H9 (cell line): Measurements from ENCODE around the gene TCF7L1. TPM values are rescaled to one million over a fixed set of nuclear protein-coding genes. Genes with fewer than 3 reads are reported as not detected.

Source experiments
- DNase-seq: peaks from one replicate; pipeline ENCODE4 v3.0.0-alpha.2; 2017
- H2AFZ ChIP-seq: one replicate; pipeline ENCODE4 v1.6.1; 2013; ENCODE audit warnings: mild to moderate bottlenecking, low read length, control low read depth, moderate library complexity
- H2AK5ac ChIP-seq: 2 replicates; pipeline ENCODE4 v1.6.1; 2013; ENCODE audit warnings: low read length, control low read depth, mixed read lengths; ENCODE audit not compliant: insufficient read length
- H2BK120ac ChIP-seq: one replicate; pipeline ENCODE4 v1.6.1; 2013; ENCODE audit warnings: low read depth, mild to moderate bottlenecking, low read length, control low read depth, inconsistent platforms; ENCODE audit not compliant: poor library complexity, severe bottlenecking
- H2BK12ac ChIP-seq: 2 replicates; pipeline ENCODE4 v1.6.1; 2013; ENCODE audit warnings: low read length, control low read depth, mixed read lengths, low read depth; ENCODE audit not compliant: insufficient read length
- H2BK15ac ChIP-seq: 2 replicates; pipeline ENCODE4 v1.6.1; 2013; ENCODE audit warnings: low read depth, low read length, control low read depth
- H2BK20ac ChIP-seq: one replicate; pipeline ENCODE4 v1.6.1; 2013; ENCODE audit warnings: low read depth, mild to moderate bottlenecking, low read length, control low read depth, inconsistent platforms; ENCODE audit not compliant: poor library complexity, severe bottlenecking
- H2BK5ac ChIP-seq: 2 replicates; pipeline ENCODE4 v1.6.1; 2013; ENCODE audit warnings: low read length, control low read depth, mixed read lengths; ENCODE audit not compliant: insufficient read length
- H3K14ac ChIP-seq: 2 replicates; pipeline ENCODE4 v1.6.1; 2013; ENCODE audit warnings: low read length, control low read depth; ENCODE audit not compliant: insufficient read depth
- H3K18ac ChIP-seq: 2 replicates; pipeline ENCODE4 v1.6.1; 2013; ENCODE audit warnings: low read depth, mild to moderate bottlenecking, mixed read lengths, low read length, control low read depth; ENCODE audit not compliant: insufficient read length
- H3K23ac ChIP-seq: 2 replicates; pipeline ENCODE4 v1.6.1; 2013; ENCODE audit warnings: low read length, control low read depth, mixed read lengths, low read depth; ENCODE audit not compliant: insufficient read length
- H3K23me2 ChIP-seq: 2 replicates; pipeline ENCODE4 v1.6.1; 2013; ENCODE audit warnings: low read depth, mild to moderate bottlenecking, mixed read lengths, low read length, control low read depth; ENCODE audit not compliant: insufficient read length, poor library complexity, severe bottlenecking
- H3K27ac ChIP-seq: 2 replicates; pipeline ENCODE4 v1.5.1; 2013; ENCODE audit warnings: low read length, control low read depth, mixed read lengths, low read depth; ENCODE audit not compliant: insufficient read length
- H3K27me3 ChIP-seq: 2 replicates; pipeline ENCODE4 v1.6.1; 2013; ENCODE audit warnings: low read length, control low read depth, inconsistent platforms; ENCODE audit not compliant: insufficient read depth
- H3K4ac ChIP-seq: 2 replicates; pipeline ENCODE4 v1.6.1; 2013; ENCODE audit warnings: low read depth, mild to moderate bottlenecking, control low read depth, inconsistent platforms, low read length, moderate library complexity
- H3K4me1 ChIP-seq: 2 replicates; pipeline ENCODE4 v1.6.1; 2013; ENCODE audit warnings: low read length, control low read depth, inconsistent platforms; ENCODE audit not compliant: insufficient read depth
- H3K4me2 ChIP-seq: 2 replicates; pipeline ENCODE4 v1.6.1; 2013; ENCODE audit warnings: low read length, control low read depth, mixed read lengths; ENCODE audit not compliant: insufficient read length, insufficient read depth
- H3K56ac ChIP-seq: 2 replicates; pipeline ENCODE4 v1.6.1; 2013; ENCODE audit warnings: low read depth, mild to moderate bottlenecking, mixed read lengths, low read length, control low read depth; ENCODE audit not compliant: insufficient read length
- H3K79me1 ChIP-seq: 2 replicates; pipeline ENCODE4 v1.6.1; 2013; ENCODE audit warnings: low read depth, mild to moderate bottlenecking, moderate library complexity, low read length, control low read depth, inconsistent platforms; ENCODE audit not compliant: insufficient read depth, poor library complexity, severe bottlenecking
- H3K79me2 ChIP-seq: 2 replicates; pipeline ENCODE4 v1.6.1; 2013; ENCODE audit warnings: low read length, control low read depth, inconsistent platforms; ENCODE audit not compliant: insufficient read depth
- H3K9ac ChIP-seq: 2 replicates; pipeline ENCODE4 v1.6.1; 2013; ENCODE audit warnings: low read length, control low read depth, mixed read lengths; ENCODE audit not compliant: insufficient read length; ENCODE audit errors: extremely low read depth
- H3K9me3 ChIP-seq: one replicate; pipeline ENCODE4 v1.6.1; 2013; ENCODE audit warnings: low read depth, low read length, inconsistent platforms; ENCODE audit not compliant: control insufficient read depth
- H3T11ph ChIP-seq: one replicate; pipeline ENCODE4 v1.6.1; 2013; ENCODE audit warnings: mild to moderate bottlenecking, low read length, control low read depth, inconsistent platforms
- H4K20me1 ChIP-seq: one replicate; pipeline ENCODE4 v1.6.1; 2013; ENCODE audit not compliant: control insufficient read depth, insufficient read length, insufficient read depth
- H4K5ac ChIP-seq: 2 replicates; pipeline ENCODE4 v1.6.1; 2013; ENCODE audit warnings: low read depth, mild to moderate bottlenecking, mixed read lengths, low read length, control low read depth; ENCODE audit not compliant: insufficient read length
- H4K8ac ChIP-seq: replicated peaks from 2 replicates; pipeline ENCODE4 v1.6.1; 2013; ENCODE audit warnings: low read length, control low read depth, mixed read lengths, low read depth; ENCODE audit not compliant: insufficient read length
- H4K91ac ChIP-seq: 2 replicates; pipeline ENCODE4 v1.6.1; 2013; ENCODE audit warnings: low read depth, mild to moderate bottlenecking, moderate library complexity, mixed read lengths, low read length, control low read depth; ENCODE audit not compliant: insufficient read length
- H3K27ac Mint-ChIP-seq, 3 experiments: 2 replicates in 2 of 3; 3 replicates in 1 of 3; pipeline ENCODE4 v1.8.0; 2020 to 2021; ENCODE audit warnings: mixed read lengths in 3 of 3, mild to moderate bottlenecking in 1 of 3, moderate library complexity in 1 of 3
- H3K27me3 Mint-ChIP-seq: 2 replicates; pipeline ENCODE4 v1.8.0; 2021; ENCODE audit warnings: low read depth, mild to moderate bottlenecking, moderate library complexity, mixed read lengths
- H3K36me3 Mint-ChIP-seq, 3 experiments: 2 replicates in 2 of 3; 3 replicates in 1 of 3; pipeline ENCODE4 v1.8.0; 2020 to 2021; ENCODE audit warnings: low read depth in 3 of 3, mixed read lengths in 3 of 3; ENCODE audit not compliant: insufficient read depth in 1 of 3
- H3K4me1 Mint-ChIP-seq, 2 experiments: 2 replicates each; pipeline ENCODE4 v1.8.0; 2020; ENCODE audit warnings: mixed read lengths in 2 of 2
- H3K4me3 Mint-ChIP-seq, 2 experiments: 2 replicates in 1 of 2; 3 replicates in 1 of 2; pipeline ENCODE4 v1.8.0; 2020 to 2021; ENCODE audit warnings: mild to moderate bottlenecking in 2 of 2, mixed read lengths in 2 of 2, moderate library complexity in 1 of 2
- H3K9me3 Mint-ChIP-seq, 2 experiments: 2 replicates in 1 of 2; 3 replicates in 1 of 2; pipeline ENCODE4 v1.8.0; 2020; ENCODE audit warnings: mild to moderate bottlenecking in 2 of 2, mixed read lengths in 2 of 2, moderate library complexity in 1 of 2
- WGBS: extraction: QIAGEN DNeasy Blood & Tissue Kit; methylation state at CpG from one replicate; pipeline ENCODE4 v1.1.7; 2013; ENCODE audit warnings: missing lambda C conversion rate, low lambda C conversion rate, mixed read lengths; ENCODE audit not compliant: insufficient read length; ENCODE audit errors: extremely low coverage; 5-methylcytosine and 5-hydroxymethylcytosine counted together
- total RNA-seq: library from RNA; stranded (reverse); gene quantifications from 2 replicates; pipeline ENCODE4 v1.2.1, GENCODE V29; 2021
- TF ChIP-seq, protein P1 (sequence below): fragments of 200-600 bp; sonication (generic); conservative IDR thresholded peaks from 3 replicates; pipeline ENCODE4 v1.8.0; 2021; ENCODE audit warnings: antibody characterized with exemption, mild to moderate bottlenecking

TCF7L1 gene
- total RNA-seq, 1 experiment from 2014 or later: 112 TPM

- peak overlapping the region in 1 of 2 experiments; percentile 4; a peak in 1 of 5 replicates for H3K4me3 Mint-ChIP-seq
Observed at GRCh38 chr2:85235281-85235680, 102.1 kb downstream of the TCF7L1 start.

More at GRCh38 chr2:85235281-85235680, 102.1 kb downstream of the TCF7L1 start:
- H3K23me2 ChIP-seq: peaks cover 5% of the 10 kb centered on the region
- no peaks in the 10 kb centered on the region for H3K79me1 ChIP-seq
- peak overlapping the region; percentile 6 for H4K91ac ChIP-seq
- no peak overlapping the region for H3K14ac ChIP-seq
- H2AFZ ChIP-seq: no peak overlapping the region
- no peak overlapping the region for H2BK12ac ChIP-seq
- no peaks in the 10 kb centered on the region for H3K9me3 ChIP-seq
- peaks cover 41% of the 10 kb centered on the region for H3K4me1 ChIP-seq
- H3K9ac ChIP-seq: no peak overlapping the region
- Mint-ChIP-seq H3K27me3 (0 out of 2 replicates have a peak, but pooled peaks cover 1% of the 10 kb centered on the region), H3K4me1 (peaks cover 81 to 87% of the 10 kb centered on the region in 2 experiments), H3K36me3 (peaks cover 7 to 22% (median 18%) of the 10 kb centered on the region in 3 experiments), H3K27ac (peak overlapping the region; percentile 93 to 99 (median 97); a peak in 4 of 7 replicates), H3K9me3 (no peaks in the 10 kb centered on the region)
- H4K8ac ChIP-seq: no peak overlapping the region
- H2AK5ac ChIP-seq: no peak overlapping the region
- H3K79me2 ChIP-seq: peaks cover 14% of the 10 kb centered on the region; the same call in 1 of the 2 replicates
- H3K4ac ChIP-seq: no peak overlapping the region
- no peaks in the 10 kb centered on the region for H3K27me3 ChIP-seq
- H2BK120ac ChIP-seq: no peak overlapping the region
- WGBS: no CpG with 5 or more reads among the region's 5 CpGs
- no peak overlapping the region for H4K5ac ChIP-seq
- TF ChIP-seq, protein P1, sequence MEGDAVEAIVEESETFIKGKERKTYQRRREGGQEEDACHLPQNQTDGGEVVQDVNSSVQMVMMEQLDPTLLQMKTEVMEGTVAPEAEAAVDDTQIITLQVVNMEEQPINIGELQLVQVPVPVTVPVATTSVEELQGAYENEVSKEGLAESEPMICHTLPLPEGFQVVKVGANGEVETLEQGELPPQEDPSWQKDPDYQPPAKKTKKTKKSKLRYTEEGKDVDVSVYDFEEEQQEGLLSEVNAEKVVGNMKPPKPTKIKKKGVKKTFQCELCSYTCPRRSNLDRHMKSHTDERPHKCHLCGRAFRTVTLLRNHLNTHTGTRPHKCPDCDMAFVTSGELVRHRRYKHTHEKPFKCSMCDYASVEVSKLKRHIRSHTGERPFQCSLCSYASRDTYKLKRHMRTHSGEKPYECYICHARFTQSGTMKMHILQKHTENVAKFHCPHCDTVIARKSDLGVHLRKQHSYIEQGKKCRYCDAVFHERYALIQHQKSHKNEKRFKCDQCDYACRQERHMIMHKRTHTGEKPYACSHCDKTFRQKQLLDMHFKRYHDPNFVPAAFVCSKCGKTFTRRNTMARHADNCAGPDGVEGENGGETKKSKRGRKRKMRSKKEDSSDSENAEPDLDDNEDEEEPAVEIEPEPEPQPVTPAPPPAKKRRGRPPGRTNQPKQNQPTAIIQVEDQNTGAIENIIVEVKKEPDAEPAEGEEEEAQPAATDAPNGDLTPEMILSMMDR: no peak
- H3K4me2 ChIP-seq: no peak overlapping the region
- no peak overlapping the region for H3K18ac ChIP-seq
- H2BK20ac ChIP-seq: no peak overlapping the region
- DNase-seq: no peak
- no peak overlapping the region for H3K27ac ChIP-seq
- H3K23ac ChIP-seq: no peak overlapping the region
- no peak overlapping the region for H3T11ph ChIP-seq
- H4K20me1 ChIP-seq: peaks cover 3% of the 10 kb centered on the region
- H2BK15ac ChIP-seq: no peak overlapping the region
- H2BK5ac ChIP-seq: no peak overlapping the region
- no peak overlapping the region for H3K56ac ChIP-seq
